ENCODE measurements around the gene SPCS2.
"Not testable (repeated sequence)": the region's sequence is repeated elsewhere in the genome, so short reads cannot be mapped to it uniquely, and the experiment has no call there.

The SPCS2 gene

DNA sequence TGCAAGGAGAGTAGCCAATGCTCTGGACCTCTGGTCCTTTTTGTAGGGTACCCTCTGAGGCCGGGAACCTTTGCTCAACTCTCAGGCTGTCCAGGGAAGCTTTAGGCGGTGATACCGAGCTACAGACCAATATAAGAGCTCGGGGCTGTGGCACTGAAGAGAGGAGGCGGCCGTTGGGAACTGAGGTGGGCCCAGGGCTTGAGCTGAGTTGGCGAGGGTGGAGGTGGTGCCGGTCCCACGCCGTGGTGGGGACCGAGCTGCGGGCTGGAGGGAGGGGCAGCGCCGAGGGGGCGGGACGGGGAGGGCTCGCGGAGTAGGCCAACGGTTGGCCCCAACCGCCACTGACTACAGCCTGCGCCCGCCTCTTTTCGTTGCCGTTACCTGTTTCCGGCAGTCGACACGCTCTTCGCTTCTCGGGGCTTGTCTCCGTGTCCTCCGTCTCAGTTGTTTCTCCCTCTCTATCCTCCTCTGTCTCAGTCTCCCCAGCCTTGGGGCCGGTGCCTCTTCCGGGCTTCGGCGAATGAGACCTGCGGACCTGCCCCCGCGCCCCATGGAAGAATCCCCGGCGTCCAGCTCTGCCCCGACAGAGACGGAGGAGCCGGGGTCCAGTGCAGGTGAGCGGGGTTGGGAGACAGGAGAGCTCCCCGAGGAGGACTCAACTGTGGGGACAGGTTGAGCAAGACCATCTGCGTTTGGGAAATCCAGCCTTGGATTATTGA, 39.6 kb downstream of the SPCS2 start, which contains the start of gene NEU3:
TSS of gene NEU3 (plus strand) at position 393 of the 719 bp plus-strand sequence. CDS start at position 521, 128 bp downstream.
- in situ Hi-C loops (cut with HindIII; ENCODE audit: low pct_ligation_motif_present, low pct_unique_long_range_greater_than_20kb, low sequenced_read_pairs) = no loop called here
- DNase-seq = peak; percentile 77

DNA sequence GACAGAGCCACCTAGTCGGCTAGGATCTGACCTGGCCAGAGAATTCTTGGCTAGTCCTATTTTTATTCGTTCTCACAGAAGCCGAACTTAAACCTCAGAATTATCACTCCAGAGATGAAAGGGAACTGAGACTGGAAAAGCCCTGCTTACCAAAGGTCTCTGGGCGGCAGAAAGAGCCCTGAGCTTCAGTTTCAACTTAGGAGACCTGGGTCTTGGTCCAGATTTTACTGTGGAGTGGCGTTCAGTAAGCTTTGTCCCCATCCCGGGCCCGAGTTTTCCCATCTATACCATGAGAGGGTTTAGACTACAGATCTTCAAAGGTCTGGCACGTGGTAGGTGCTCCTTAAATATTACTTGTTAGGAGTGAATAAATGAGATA, 40.2 kb downstream of the SPCS2 start:
- in situ Hi-C loops (cut with HindIII; ENCODE audit: low pct_ligation_motif_present, low pct_unique_long_range_greater_than_20kb, low sequenced_read_pairs) = no loop called here
- no peak for DNase-seq

DNA sequence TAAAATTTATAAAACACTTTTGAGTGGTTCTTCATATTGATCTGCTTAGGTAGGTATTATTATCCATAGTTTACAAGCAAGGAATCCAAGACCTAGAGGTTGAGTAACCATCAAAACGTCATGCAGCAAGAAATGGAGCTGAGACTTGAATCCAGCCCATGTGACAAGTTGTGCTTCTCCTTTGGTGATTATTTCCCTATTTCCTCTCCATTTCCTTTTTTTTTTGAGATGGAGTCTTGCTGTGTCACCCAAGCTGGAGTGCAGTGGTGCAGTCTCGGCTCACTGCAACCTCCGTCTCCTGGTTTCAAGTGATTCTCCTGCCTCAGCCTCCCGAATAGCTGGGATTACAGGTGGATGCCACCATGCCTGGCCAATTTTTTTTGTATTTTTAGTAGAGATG, 41.1 kb downstream of the SPCS2 start:
- DNase-seq; in situ Hi-C loops (cut with HindIII; ENCODE audit: low pct_ligation_motif_present, low pct_unique_long_range_greater_than_20kb, low sequenced_read_pairs): not testable (repeated sequence)

DNA sequence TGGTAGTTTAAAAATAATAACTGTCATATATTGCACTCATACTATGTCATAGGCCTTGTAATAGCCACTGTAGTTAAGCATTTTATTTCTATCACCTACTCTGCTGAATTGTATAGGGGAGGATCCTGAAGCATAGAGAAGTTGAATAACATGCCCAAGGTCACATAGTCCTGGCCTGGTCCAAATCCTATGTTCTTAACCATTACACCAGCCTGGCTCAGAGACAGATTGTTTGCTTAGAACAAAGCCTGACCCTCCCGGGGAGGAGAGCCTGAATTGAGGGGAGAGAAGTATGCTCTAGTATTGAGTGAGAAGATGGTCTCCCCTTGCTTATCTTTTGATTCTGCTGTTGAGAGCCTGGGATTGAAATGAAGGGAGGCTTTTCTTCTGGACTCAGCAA, 41.9 kb downstream of the SPCS2 start:
- no peak for DNase-seq
- in situ Hi-C loops (cut with HindIII; ENCODE audit: low pct_ligation_motif_present, low pct_unique_long_range_greater_than_20kb, low sequenced_read_pairs) = no loop called here

DNA sequence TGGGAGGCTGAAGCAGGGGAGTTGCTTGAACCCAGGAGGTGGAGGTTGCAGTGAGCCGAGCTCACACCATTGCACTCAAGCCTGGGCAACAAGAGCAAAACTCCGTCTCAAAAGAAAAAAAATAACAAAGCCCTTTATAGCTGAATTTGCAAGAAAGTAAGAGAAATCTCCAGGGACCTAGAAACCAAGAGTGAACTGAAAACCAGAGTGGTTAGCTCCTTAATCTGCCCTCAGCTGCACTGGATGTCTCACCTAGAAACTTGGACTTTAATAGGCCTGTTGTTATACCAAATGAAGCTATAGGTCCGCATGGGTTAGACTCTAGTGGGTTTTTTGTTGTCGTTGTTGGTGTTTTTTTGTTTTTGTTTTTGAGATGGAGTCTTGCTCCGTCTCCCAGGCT, 43.8 kb downstream of the SPCS2 start:
- no peak for DNase-seq
- in situ Hi-C loops (cut with HindIII; ENCODE audit: low pct_ligation_motif_present, low pct_unique_long_range_greater_than_20kb, low sequenced_read_pairs) = no loop called here

DNA sequence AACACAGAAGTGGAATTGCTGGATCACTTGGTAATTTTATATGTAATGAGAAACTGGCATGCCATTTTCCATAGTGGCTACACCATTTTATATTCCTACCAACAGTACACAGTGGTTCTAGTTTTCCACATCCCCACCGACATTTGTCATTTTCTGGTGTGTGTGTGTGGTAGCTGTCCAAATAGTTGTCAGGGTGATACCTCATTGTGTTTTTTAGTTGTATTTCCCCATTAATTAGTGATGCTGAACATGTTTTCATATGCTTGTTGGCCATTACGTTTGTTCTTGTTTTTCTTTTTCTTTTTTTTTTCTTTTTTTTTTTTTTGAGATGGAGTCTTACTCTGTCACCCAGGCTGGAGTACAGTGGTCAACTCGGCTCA, 51.9 kb downstream of the SPCS2 start:
- no peak for DNase-seq
- in situ Hi-C loops (cut with HindIII; ENCODE audit: low pct_ligation_motif_present, low pct_unique_long_range_greater_than_20kb, low sequenced_read_pairs) = no loop called here

DNA sequence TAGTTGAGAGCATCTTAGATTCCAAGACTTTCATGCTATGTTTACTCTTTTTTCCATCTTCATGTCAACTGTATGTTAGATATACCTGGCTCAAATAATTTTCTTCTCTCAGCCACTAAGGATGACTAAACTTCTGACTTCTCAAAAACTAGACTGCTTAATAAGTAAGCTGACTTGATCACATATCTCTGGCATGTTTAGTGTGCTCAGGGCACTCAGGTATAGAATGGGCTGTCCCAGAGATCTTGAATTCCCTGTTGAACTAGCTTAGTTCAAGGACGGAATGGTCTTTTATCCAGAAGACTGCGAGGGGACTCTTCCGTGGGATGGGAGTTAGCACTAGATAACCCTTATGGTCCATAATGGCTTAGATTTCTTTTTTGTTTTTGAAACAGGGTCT, 52.6 kb downstream of the SPCS2 start:
- no peak for DNase-seq
- in situ Hi-C loops (cut with HindIII; ENCODE audit: low pct_ligation_motif_present, low pct_unique_long_range_greater_than_20kb, low sequenced_read_pairs) = no loop called here

DNA sequence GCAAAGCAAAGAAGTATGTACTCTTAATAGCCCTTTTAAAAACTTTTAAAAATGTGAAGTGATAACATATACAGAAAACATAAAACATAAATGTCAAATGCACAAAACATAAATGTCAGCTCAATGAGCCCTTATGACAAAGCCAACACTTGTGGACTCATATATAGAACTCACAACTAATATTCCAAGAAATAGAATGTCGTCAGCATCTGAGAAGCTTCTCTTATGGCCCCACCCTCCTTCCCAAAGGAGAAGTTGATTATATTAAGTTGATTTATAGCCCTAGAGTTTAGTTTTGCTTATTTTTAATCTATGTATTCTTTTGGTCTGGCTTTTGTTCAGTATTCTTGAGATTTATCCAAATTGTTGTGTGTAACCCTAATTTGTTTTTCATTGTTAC, 53.5 kb downstream of the SPCS2 start:
- DNase-seq = no peak
- in situ Hi-C loops (cut with HindIII; ENCODE audit: low pct_ligation_motif_present, low pct_unique_long_range_greater_than_20kb, low sequenced_read_pairs) = no loop called here

DNA sequence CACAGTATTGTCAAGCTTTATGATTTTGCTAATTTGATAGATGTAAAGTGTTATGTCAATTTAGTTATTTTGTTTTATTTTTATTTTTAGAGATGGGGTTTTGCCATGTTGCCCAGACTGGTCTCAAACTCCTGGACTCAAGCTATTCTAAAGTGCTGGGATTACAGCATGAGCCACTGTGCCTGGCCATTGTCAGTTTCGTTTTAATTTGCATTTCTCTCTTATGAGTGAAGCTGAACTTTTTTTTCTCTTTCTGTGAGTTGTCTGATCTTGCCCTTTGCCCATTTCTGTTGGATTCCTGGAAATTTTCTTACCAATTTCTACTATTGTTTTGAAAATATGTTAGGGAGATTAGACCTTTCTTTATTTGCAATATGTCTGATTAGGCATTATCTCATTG, 55.1 kb downstream of the SPCS2 start:
- in situ Hi-C loops (cut with HindIII; ENCODE audit: low pct_ligation_motif_present, low pct_unique_long_range_greater_than_20kb, low sequenced_read_pairs) = no loop called here
- no peak for DNase-seq

DNA sequence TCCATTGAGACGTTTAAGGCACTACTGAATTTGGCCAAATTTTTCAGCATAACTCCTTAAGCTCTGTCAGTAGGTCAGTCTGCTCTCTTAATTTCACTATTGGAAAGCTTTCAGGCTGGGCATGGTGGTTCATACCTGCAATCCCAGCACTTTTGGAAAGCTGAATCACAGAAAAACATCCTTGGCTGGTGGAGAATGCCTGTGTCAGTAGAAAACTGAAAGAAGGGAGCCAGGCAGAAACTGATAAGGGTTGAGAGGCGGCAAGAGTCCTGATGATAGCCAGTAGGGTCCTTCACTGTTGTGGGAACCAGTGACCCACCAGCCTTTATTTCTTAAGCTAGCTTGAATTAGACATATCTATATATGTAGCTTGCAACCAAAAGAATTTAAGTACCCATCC, 62.3 kb downstream of the SPCS2 start:
- in situ Hi-C loops (cut with HindIII; ENCODE audit: low pct_ligation_motif_present, low pct_unique_long_range_greater_than_20kb, low sequenced_read_pairs) = no loop called here
- no peak for DNase-seq

DNA sequence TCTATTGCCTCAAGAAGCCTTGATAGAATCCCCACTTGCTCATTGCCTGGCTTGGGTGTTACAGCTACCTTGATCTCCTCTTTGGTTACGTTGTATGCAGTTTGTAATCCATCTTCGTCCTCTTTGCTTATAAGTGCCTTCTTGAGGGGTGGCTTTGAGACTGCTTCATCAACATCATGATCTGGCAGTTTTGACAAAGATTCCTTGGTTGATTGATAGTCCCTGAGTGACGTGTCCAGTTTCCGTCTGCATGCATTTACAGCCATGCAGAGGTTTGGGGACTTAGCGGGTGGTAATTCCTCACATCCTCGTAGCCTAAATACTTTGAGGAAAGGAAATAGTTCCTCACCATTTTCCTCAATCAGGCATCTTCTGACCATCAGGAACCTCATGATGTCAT, 62.8 kb downstream of the SPCS2 start:
- in situ Hi-C loops (cut with HindIII; ENCODE audit: low pct_ligation_motif_present, low pct_unique_long_range_greater_than_20kb, low sequenced_read_pairs) = no loop called here
- DNase-seq = no peak

DNA sequence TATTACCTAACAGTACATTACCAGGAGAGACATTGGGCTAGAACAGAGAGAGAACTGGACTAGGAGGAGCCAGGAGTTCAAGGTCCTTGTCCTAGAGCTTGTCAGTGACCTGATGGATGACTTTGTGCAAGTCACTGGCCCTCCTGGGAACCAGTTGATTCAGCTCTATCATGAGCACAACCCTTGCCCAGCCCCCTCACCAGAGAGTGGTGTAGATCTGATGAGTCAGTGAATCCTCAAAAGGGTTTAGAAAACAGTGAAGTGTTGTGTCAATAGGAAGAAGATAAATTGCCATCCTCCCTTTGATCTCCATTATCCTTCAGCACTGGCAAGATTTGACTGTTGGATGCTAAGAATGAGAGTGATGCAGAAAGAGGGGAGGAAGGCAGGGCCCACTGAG, 64.0 kb downstream of the SPCS2 start:
- in situ Hi-C loops (cut with HindIII; ENCODE audit: low pct_ligation_motif_present, low pct_unique_long_range_greater_than_20kb, low sequenced_read_pairs) = no loop called here
- no peak for DNase-seq

DNA sequence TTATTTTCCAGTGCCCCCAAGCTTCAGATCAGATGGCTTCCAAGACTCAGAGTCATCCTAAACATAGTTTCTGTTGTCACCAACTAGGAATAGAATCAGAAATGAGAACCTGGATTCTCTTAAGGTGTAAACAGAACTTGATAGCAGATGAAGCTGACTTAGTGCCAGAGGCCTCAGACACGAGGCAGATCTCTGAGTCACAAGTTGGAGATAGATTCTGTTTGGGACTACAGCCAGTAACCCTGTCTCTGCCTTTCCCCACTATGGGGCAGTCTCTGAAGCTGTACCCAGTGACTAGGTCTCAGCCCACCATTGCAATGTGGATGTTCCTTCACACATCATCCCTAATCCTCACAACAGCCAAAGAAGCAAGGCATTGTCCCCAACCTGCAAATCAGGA, 65.1 kb downstream of the SPCS2 start:
- peak; percentile 11 for DNase-seq
- in situ Hi-C loops (cut with HindIII; ENCODE audit: low pct_ligation_motif_present, low pct_unique_long_range_greater_than_20kb, low sequenced_read_pairs) = no loop called here

DNA sequence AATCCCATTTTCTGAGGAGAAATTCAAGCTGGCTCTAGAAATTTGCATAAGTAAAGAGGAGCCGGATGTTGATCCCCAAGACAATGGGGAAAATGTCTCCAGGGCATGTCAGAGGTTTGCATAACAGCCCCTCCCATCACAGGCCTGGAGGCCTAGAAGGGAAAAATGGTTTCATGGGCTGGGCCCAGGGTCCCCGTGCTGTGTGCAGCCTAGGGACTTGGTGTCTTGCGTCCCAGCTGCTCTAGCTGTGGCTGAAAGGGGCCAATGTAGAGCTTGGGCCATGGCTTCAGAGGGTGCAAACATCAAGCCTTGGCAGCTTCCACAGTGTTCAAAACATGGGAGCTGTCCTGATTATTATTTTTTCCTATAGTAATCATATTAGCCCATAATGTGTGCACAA, 70.1 kb downstream of the SPCS2 start:
- DNase-seq; in situ Hi-C loops (cut with HindIII; ENCODE audit: low pct_ligation_motif_present, low pct_unique_long_range_greater_than_20kb, low sequenced_read_pairs): not testable (repeated sequence)

DNA sequence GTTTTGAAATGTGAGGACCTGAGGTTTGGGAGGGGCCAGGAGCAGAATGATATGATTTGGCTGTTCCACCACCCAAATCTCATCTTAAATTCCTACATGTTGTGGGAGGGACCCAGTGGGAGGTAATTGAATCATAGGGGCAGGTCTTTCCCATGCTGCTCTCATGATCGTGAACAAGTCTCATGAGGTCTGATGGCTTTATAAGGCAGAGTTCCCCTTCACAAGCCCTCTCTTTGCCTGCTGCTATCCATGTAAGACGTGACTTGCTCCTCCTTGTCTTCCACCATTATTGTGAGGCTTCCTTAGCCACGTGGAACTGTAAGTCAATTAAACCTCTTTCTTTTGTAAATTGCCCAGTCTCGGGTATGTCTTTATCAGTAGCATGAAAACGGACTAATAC, 71.3 kb downstream of the SPCS2 start:
- in situ Hi-C loops (cut with HindIII; ENCODE audit: low pct_ligation_motif_present, low pct_unique_long_range_greater_than_20kb, low sequenced_read_pairs); DNase-seq: not testable (repeated sequence)

DNA sequence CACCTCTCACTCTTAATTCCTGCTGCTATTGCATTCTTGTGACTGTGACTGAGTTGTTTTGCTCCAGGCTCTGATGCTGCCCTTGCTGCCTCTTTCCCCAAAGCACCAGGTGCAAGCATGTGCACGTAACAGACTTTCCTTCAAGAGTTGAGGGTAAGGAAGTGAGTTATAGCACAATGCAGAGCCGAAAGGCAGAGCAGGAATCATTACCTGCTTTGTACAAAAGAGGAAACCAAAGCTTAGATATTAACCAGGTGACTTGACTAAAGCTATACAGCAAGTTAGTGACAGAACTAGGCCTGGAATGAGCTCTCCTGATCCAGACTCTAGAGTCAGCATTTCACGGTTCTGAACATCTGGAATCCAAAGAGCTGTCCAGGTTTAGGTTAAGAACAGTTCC, 73.2 kb downstream of the SPCS2 start:
- DNase-seq = no peak
- in situ Hi-C loops (cut with HindIII; ENCODE audit: low pct_ligation_motif_present, low pct_unique_long_range_greater_than_20kb, low sequenced_read_pairs) = no loop called here

DNA sequence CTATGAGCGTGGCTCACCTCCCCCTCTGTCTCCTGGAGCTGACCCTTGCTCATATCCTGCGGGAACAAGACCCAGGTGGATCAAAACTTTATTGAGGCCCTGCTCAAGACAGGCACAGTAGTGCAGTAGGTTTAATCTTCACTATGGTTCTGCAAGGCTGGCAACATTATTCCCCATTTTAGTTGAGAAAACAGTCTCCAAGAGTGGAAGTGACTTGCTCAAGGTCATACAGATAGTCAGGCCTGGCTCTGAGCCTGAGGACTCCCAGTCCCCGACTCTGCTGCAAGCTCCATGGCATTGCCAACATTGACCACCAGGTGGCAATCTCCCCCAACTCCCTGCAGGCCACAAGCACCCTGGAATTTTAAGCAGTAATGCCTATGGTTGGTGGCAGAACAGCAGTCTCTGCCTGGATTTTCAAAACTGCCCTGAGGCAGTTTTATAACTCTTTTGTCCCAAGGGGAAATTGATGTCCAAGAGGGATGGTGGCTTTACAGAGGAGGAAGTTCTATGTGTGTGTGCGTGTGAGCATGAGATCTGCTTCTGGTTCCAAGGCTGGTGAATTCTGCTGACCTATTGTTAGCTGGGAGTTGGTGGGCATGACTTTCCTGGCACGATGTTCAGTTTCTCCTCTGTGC, 73.8 kb downstream of the SPCS2 start:
- in situ Hi-C loops (cut with HindIII; ENCODE audit: low pct_ligation_motif_present, low pct_unique_long_range_greater_than_20kb, low sequenced_read_pairs) = no loop called here
- peak; percentile 71 for DNase-seq

DNA sequence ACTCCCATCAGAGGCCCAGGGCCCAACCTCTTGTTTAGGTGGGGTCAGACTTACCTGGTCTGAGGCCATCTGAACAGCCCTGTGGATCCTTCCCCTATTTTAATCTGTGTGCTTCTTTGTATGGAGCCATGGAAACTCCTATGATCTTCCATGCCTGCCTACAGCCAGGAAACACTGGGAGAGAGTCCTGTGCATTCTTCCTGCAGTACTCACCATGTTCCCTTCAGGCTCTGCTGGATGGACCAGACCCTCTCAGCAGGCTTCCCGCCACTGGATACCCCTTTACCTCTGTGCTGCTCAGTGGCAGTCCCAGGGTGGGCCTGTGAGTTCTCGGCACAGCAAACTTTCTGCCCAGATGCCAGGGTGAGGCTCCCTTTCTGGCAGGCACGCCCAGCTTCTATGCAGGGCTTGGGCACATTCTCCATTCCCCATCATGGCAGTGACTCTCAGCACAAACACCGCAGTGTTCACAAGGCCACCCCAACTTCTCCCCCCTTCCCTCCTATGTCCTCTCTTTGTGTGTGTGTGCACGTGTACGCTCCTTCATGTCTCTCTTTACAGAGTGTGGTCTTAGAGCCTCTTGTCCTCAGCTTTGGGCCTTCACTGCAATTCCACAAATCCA, 74.5 kb downstream of the SPCS2 start:
- DNase-seq = no peak
- in situ Hi-C loops (cut with HindIII; ENCODE audit: low pct_ligation_motif_present, low pct_unique_long_range_greater_than_20kb, low sequenced_read_pairs) = no loop called here

DNA sequence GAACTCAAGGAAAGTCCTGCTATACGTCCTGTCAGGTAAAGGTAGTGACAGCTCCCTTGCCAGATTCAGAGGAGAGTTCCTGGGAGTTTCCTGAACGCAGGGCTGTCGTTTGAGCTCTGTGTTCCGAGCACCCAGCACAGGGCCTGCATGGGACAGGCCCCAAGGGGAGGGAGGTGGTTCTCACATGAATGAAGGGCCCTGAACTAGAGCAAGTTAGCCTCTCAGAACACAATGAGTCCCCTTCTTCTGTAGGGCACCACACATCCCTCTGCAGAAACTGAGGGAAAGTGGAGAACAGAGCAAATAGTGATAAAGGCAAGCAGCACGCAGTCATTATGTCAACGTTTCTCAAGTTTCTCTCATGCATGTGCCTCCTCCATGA, 75.0 kb downstream of the SPCS2 start:
- in situ Hi-C loops (cut with HindIII; ENCODE audit: low pct_ligation_motif_present, low pct_unique_long_range_greater_than_20kb, low sequenced_read_pairs) = no loop called here
- no peak for DNase-seq

DNA sequence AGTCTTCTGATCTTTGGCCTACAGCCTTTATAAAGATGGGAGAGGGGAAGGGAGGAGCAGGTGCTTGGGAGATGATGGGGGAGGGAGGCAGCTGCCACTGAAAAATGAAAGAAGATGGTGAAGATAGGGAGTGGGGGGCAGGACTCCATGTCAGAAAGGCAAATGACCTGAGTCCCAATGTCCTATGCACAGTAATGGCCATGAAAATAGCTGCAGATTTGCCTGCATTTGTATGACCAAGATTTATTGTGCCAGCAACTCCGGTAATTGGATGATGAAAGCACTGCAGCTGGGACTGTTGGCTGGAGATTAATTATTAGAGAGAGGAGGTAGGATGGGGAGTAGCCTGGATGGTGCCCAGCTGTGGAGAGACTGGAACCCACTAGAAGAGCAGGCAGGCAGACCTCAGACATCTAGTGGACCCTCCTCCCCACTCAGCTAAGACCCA, 75.7 kb downstream of the SPCS2 start:
- in situ Hi-C loops (cut with HindIII; ENCODE audit: low pct_ligation_motif_present, low pct_unique_long_range_greater_than_20kb, low sequenced_read_pairs) = no loop called here
- DNase-seq = no peak
